Measurements from ENCODE around the gene MT3.

DNA sequence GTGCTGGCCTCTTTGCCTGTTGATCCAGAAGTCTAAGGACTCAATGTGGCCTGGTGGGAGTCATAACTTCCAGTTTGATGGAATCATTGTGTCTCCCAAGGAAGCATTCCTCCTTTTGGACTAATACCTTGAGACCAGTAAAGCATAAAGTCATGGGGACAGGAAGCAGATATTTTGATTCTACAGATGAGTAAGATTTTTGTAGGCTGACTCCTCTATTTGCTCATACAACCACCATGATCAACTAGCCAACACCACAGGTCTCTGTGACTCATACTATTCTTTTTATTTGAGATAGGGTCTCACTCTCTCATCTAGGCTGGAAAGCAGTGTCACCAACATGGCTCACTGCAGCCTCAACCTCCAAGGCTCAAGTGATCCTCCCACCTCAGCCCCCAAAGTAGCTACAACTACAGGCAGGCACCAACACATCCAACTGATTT, 25.2 kb downstream of the MT3 start:
- TF ChIP-seq, protein P1, sequence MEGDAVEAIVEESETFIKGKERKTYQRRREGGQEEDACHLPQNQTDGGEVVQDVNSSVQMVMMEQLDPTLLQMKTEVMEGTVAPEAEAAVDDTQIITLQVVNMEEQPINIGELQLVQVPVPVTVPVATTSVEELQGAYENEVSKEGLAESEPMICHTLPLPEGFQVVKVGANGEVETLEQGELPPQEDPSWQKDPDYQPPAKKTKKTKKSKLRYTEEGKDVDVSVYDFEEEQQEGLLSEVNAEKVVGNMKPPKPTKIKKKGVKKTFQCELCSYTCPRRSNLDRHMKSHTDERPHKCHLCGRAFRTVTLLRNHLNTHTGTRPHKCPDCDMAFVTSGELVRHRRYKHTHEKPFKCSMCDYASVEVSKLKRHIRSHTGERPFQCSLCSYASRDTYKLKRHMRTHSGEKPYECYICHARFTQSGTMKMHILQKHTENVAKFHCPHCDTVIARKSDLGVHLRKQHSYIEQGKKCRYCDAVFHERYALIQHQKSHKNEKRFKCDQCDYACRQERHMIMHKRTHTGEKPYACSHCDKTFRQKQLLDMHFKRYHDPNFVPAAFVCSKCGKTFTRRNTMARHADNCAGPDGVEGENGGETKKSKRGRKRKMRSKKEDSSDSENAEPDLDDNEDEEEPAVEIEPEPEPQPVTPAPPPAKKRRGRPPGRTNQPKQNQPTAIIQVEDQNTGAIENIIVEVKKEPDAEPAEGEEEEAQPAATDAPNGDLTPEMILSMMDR (IDR thresholded peaks at IDR 0.05): no peak
- TF ChIP-seq POLR2A (IDR thresholded peaks at IDR 0.05): no peak

Data from right lobe of liver (tissue), 4 donors.